Right forelimb (tissue), 1 donor: ENCODE data around the gene CCDC80.

Experiments used
- DNase-seq: peaks from one replicate; pipeline ENCODE4 v3.0.0-alpha.2; 2018

CCDC80 gene

GRCh38 chr3:112633191-112633590 is 7.8 kb downstream of the CCDC80 start:
- DNase-seq, result no peak

- DNase-seq, result no peak
These were observed 8.3 kb downstream of the CCDC80 start for GRCh38 chr3:112632596-112632995.

GRCh38 chr3:112631257-112631656 is 9.7 kb downstream of the CCDC80 start:
- no peak for DNase-seq

- no peak for DNase-seq
These were observed 11.5 kb downstream of the CCDC80 start for GRCh38 chr3:112629425-112629824.

- DNase-seq, result no peak
These were observed 12.9 kb downstream of the CCDC80 start for GRCh38 chr3:112627919-112628466.

GRCh38 chr3:112627419-112627818 is 13.5 kb downstream of the CCDC80 start:
- DNase-seq, result no peak

- no peak for DNase-seq
These were observed 17.2 kb downstream of the CCDC80 start for GRCh38 chr3:112623717-112624116.

- DNase-seq, result no peak
These were observed 17.7 kb downstream of the CCDC80 start for GRCh38 chr3:112623213-112623612.

GRCh38 chr3:112619295-112619694 is 21.6 kb downstream of the CCDC80 start:
- no peak for DNase-seq

- no peak for DNase-seq
These were observed 23.7 kb downstream of the CCDC80 start for GRCh38 chr3:112617285-112617684.

- no peak for DNase-seq
These were observed 24.8 kb downstream of the CCDC80 start for GRCh38 chr3:112615989-112616731.

- DNase-seq, result peak; percentile 53
These were observed 29.0 kb downstream of the CCDC80 start for GRCh38 chr3:112611752-112612515.

GRCh38 chr3:112610121-112610520 is 30.8 kb downstream of the CCDC80 start:
- DNase-seq, result no peak

GRCh38 chr3:112607863-112608262 is 33.1 kb downstream of the CCDC80 start:
- DNase-seq, result no peak

- DNase-seq, result no peak
These were observed 34.8 kb downstream of the CCDC80 start for GRCh38 chr3:112606098-112606497.

- DNase-seq, result no peak
These were observed 35.7 kb downstream of the CCDC80 start for GRCh38 chr3:112605285-112605684.

GRCh38 chr3:112604536-112604935 is 36.4 kb downstream of the CCDC80 start:
- no peak for DNase-seq

GRCh38 chr3:112602217-112602838 is 38.6 kb downstream of the CCDC80 start:
- no peak for DNase-seq

GRCh38 chr3:112598731-112599130 is 42.2 kb downstream of the CCDC80 start:
- DNase-seq, result no peak

GRCh38 chr3:112597945-112598344 is 43.0 kb downstream of the CCDC80 start:
- DNase-seq, result no peak

GRCh38 chr3:112594856-112595255 is 46.1 kb downstream of the CCDC80 start:
- DNase-seq, result no peak

GRCh38 chr3:112593258-112593657 is 47.7 kb downstream of the CCDC80 start:
- no peak for DNase-seq

- DNase-seq, result no peak
These were observed 53.6 kb downstream of the CCDC80 start for GRCh38 chr3:112587336-112587735.

- DNase-seq, result no peak
These were observed 55.2 kb downstream of the CCDC80 start for GRCh38 chr3:112585782-112586181.
